Endothelial cell of umbilical vein (primary cell): ENCODE data around the gene TERT. TPM values are rescaled to one million over a fixed set of nuclear protein-coding genes. Genes with fewer than 3 reads are reported as not detected.

Source experiments
- BruUV-seq: library from RNA; stranded (reverse); fragments of 400-500 nt; replicated peaks from 2 replicates; lab custom pipeline; 2021; lab: Mats Ljungman, UMichigan
- CTCF ChIA-PET: fragments of 300-600, 350-600 bp; sonication (Branson Sonifier 250); formaldehyde crosslinking; loops from one replicate; lab custom pipeline; 2021; ENCODE audit warnings: antibody characterized with exemption, inconsistent platforms; lab: Charles Lee
- POLR2A ChIA-PET: fragments of 300-600, 350-600 bp; sonication (Branson Sonifier 250); formaldehyde crosslinking; loops from one replicate; lab custom pipeline; 2021; ENCODE audit warnings: antibody characterized with exemption, inconsistent platforms; lab: Charles Lee
- DNase-seq: peaks from one replicate; pipeline ENCODE4 v3.0.0-alpha.2; 2011; ENCODE audit warnings: low read depth, low spot score
- FAIRE-seq: peaks from 2 replicates; lab custom pipeline; 2011; peaks lifted over from hg19 to GRCh38; lab: Jason Lieb, UNC
- H2AFZ ChIP-seq: 2 replicates; pipeline ENCODE4 v1.6.0; 2012; ENCODE audit warnings: low read depth, low read length, control low read depth, inconsistent platforms
- H3K27ac ChIP-seq: 2 replicates; pipeline ENCODE4 v1.5.1; 2011; ENCODE audit warnings: low read depth, mild to moderate bottlenecking, control low read depth, low read length, moderate library complexity; ENCODE audit not compliant: insufficient read depth
- H3K27me3 ChIP-seq, 2 experiments: 2 replicates each; pipeline versions ENCODE4 v1.6.0 to v1.6.1; 2011; ENCODE audit warnings: low read length in 2 of 2, mixed read lengths in 1 of 2; ENCODE audit not compliant: control insufficient read depth in 2 of 2, insufficient read depth in 2 of 2
- H3K36me3 ChIP-seq, 2 experiments: 2 replicates in 1 of 2; 3 replicates in 1 of 2; pipeline ENCODE4 v1.5.1; 2011; ENCODE audit warnings: low read length in 2 of 2, mild to moderate bottlenecking in 1 of 2, moderate library complexity in 1 of 2; ENCODE audit not compliant: control insufficient read depth in 2 of 2, insufficient read depth in 2 of 2; ENCODE audit errors: extremely low read depth in 1 of 2
- H3K4me1 ChIP-seq: 3 replicates; pipeline ENCODE4 v1.5.1; 2011; ENCODE audit warnings: mild to moderate bottlenecking, low read length; ENCODE audit not compliant: control insufficient read depth, insufficient read depth; ENCODE audit errors: extremely low read depth
- H3K4me2 ChIP-seq: 2 replicates; pipeline ENCODE4 v1.6.1; 2011; ENCODE audit warnings: low read length, control low read depth, mixed read lengths; ENCODE audit not compliant: insufficient read depth
- H3K4me3 ChIP-seq, 3 experiments: fragments of 200-600 bp in 1 of 3; sonication (generic), shearing (Covaris generic) in 1 of 3; replicated peaks in 1 of 3; 2 replicates each; pipeline ENCODE4 v1.5.1; 2011 to 2016; ENCODE audit warnings: control low read depth in 3 of 3, low read length in 3 of 3, mild to moderate bottlenecking in 2 of 3, inconsistent platforms in 1 of 3, low read depth in 1 of 3, moderate library complexity in 1 of 3; ENCODE audit not compliant: insufficient read depth in 1 of 3
- H3K79me2 ChIP-seq: 2 replicates; pipeline ENCODE4 v1.6.0; 2012; ENCODE audit warnings: low read length, inconsistent platforms; ENCODE audit not compliant: control insufficient read depth, insufficient read depth
- H3K9ac ChIP-seq: replicated peaks from 2 replicates; pipeline ENCODE3; 2011; ENCODE audit warnings: low read length, control low read depth; ENCODE audit not compliant: insufficient read depth; ENCODE audit errors: extremely low read depth
- H3K9me1 ChIP-seq: replicated peaks from 3 replicates; pipeline ENCODE4 v1.6.0; 2011; ENCODE audit warnings: mild to moderate bottlenecking, low read length; ENCODE audit not compliant: control insufficient read depth, insufficient read depth; ENCODE audit errors: extremely low read depth
- H3K9me3 ChIP-seq: replicated peaks from 2 replicates; pipeline ENCODE4 v1.5.1; 2012; ENCODE audit warnings: low read length, inconsistent platforms; ENCODE audit not compliant: control insufficient read depth, insufficient read depth
- H4K20me1 ChIP-seq: replicated peaks from 2 replicates; pipeline ENCODE3; 2011; ENCODE audit warnings: mild to moderate bottlenecking, low read length; ENCODE audit not compliant: control insufficient read depth, insufficient read depth; ENCODE audit errors: extremely low read depth
- EZH2 ChIP-seq: IDR thresholded peaks from 2 replicates; pipeline ENCODE4 v1.6.1; 2012; ENCODE audit warnings: borderline replicate concordance, low read depth, mild to moderate bottlenecking, moderate library complexity, low read length, inconsistent platforms; ENCODE audit not compliant: severe bottlenecking
- FOS ChIP-seq: IDR thresholded peaks from 2 replicates; pipeline ENCODE4 v1.6.1; 2011; ENCODE audit warnings: mild to moderate bottlenecking, low read length, moderate library complexity, borderline replicate concordance; ENCODE audit not compliant: insufficient read depth
- GATA2 ChIP-seq: IDR thresholded peaks from 2 replicates; pipeline ENCODE4 v1.7.0; 2011; ENCODE audit warnings: low read depth, mild to moderate bottlenecking, moderate library complexity, mixed read lengths, low read length; ENCODE audit not compliant: insufficient read length, insufficient read depth
- JUN ChIP-seq: IDR thresholded peaks from 2 replicates; pipeline ENCODE4 v1.6.1; 2011; ENCODE audit warnings: borderline replicate concordance, low read depth; ENCODE audit not compliant: insufficient read length, insufficient read depth
- MYC ChIP-seq: IDR thresholded peaks from one replicate; pipeline ENCODE4 v1.6.1; 2011; ENCODE audit warnings: mild to moderate bottlenecking, low read depth, low read length
- POLR2A ChIP-seq: IDR thresholded peaks from 2 replicates; pipeline ENCODE4 v1.6.1; 2012; ENCODE audit warnings: low read depth, mild to moderate bottlenecking, control low read depth, low read length
- POLR2AphosphoS5 ChIP-seq: IDR thresholded peaks from 2 replicates; pipeline ENCODE4 v1.6.1; 2012; ENCODE audit warnings: low read depth, mild to moderate bottlenecking, control low read depth, low read length, moderate library complexity; ENCODE audit not compliant: insufficient read depth
- dilution Hi-C: fragments of 300-500 bp; cut with MboI; formaldehyde crosslinking; loops from one replicate; pipeline ENCODE4 v1.15.0; 2019; ENCODE audit warnings: low sequenced_read_pairs; ENCODE audit not compliant: extremely low pct_ligation_motif_present
- intact Hi-C: fragments of 100-400 bp; cut with micrococcal nuclease; formaldehyde crosslinking; loops from one replicate; pipeline ENCODE4 v1.10.0; 2022
- polyA plus RNA-seq, 4 experiments: library from polyadenylated mRNA; depleted of rRNA in 3 of 4; stranded (reverse) in 3 of 4; unstranded in 1 of 4; fragments of >200 nt; gene quantifications; 2 replicates each; pipeline versions ENCODE4 v1.2.1 to v1.2.3, GENCODE V29; 2011 to 2012; ENCODE audit warnings: missing spikeins in 1 of 4
- total RNA-seq: library from RNA; stranded (reverse); gene quantifications from 2 replicates; pipeline ENCODE4 v1.2.3, GENCODE V29; 2021
- TF ChIP-seq, protein P1 (sequence below): IDR thresholded peaks from 2 replicates; pipeline ENCODE4 v1.6.1; 2011; ENCODE audit not compliant: insufficient read depth, insufficient read length
- TF ChIP-seq, protein P2 (sequence below), 2 donors: IDR thresholded peaks; 1 replicate in 1 of 2; 2 replicates in 1 of 2; pipeline ENCODE4 v1.5.1; 2011; ENCODE audit warnings: low read length in 2 of 2, mild to moderate bottlenecking in 2 of 2, moderate library complexity in 2 of 2, control low read depth in 1 of 2, inconsistent platforms in 1 of 2, low read depth in 1 of 2; ENCODE audit not compliant: insufficient read depth in 1 of 2; ENCODE audit errors: extremely low read depth in 1 of 2

Gene TERT
- total and polyA plus RNA-seq, 2 donors (not counting 3 experiments of a cell fraction or from before 2014, with no cell fraction given), result 0.04 TPM; not detected in 1

DNA sequence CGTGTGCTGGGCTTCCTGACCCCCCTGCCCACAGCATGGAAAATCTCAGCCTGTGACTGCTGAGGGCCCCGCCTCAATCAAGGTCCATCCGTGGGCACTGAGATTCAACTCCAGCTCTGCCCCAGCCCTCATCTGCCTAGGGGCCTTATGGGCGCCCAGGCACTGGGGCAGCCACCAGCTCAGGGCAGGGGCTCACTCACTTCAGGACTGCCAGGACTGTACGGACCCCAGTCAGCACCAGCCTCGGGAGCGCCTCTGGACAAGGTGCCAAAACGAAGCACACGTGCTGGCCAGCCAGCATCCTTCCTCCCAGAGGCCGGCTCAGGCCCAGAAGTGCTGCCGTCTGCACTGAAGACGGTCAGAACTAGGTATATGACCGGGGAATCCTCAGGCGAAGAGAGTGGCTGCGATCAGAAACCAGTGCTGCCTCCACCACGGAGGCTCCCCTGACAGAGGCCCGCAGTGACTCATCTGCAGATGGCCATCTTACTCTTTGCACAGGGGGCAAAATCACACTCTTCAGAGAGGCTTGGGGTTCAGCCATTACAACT lies 30.4 kb upstream of the TERT start:
- Histone ChIP-seq H3K4me2 (no peak overlapping the region), H3K4me1 (no peaks in the 10 kb centered on the region), H3K27ac (no peak overlapping the region), H3K4me3 (no peak overlapping the region), H4K20me1 (no peaks in the 10 kb centered on the region), H3K9ac (no peak overlapping the region), H3K79me2 (no peaks in the 10 kb centered on the region), H2AFZ (no peak overlapping the region), H3K9me3 (no peaks in the 10 kb centered on the region), H3K36me3 (peaks cover 7 to 54% of the 10 kb centered on the region in 2 experiments), H3K27me3 (no peaks in the 10 kb centered on the region), H3K9me1 (no peaks in the 10 kb centered on the region)
- FAIRE-seq, result no peak
- no peak for DNase-seq
- no TSS peak for BruUV-seq
- ChIA-PET POLR2A (no interaction called here), CTCF (no interaction called here)
- dilution Hi-C loops (no loop called here), intact Hi-C loops (no loop called here)
- TF ChIP-seq MYC (no peak), GATA2 (no peak), FOS (no peak), POLR2A (no peak), EZH2 (no peak), POLR2AphosphoS5 (no peak)

DNA sequence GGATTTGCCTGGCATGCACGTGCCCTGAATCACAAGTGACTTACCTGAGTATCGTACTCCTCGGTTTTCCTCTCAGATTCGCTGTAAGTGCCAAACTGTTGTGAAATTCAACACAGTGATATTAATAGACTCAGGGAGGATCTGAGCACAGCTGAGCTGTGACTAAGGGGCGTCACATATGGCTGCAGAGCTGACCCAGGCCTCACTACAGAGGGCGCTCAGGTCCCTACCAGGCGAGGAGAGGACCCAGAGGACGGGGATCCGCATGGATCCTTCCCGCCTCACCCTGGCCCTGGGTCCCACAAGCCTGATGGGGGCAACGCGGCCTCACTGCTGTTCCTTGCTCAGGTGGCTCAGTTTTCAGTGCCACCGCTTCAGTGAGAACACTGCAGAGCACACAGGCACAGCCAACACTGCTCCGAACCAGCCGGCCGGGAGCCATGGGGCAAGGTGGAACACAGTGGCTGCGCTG lies 29.9 kb upstream of the TERT start:
- H3K4me1 ChIP-seq, result no peaks in the 10 kb centered on the region
- H3K9me3 ChIP-seq, result no peaks in the 10 kb centered on the region
- no peak overlapping the region for H3K27ac ChIP-seq
- no peaks in the 10 kb centered on the region for H4K20me1 ChIP-seq
- BruUV-seq, result no TSS peak
- H3K79me2 ChIP-seq, result no peaks in the 10 kb centered on the region
- ChIA-PET POLR2A (no interaction called here), CTCF (no interaction called here)
- intact Hi-C loops (no loop called here), dilution Hi-C loops (no loop called here)
- no peak overlapping the region for H2AFZ ChIP-seq
- no peaks in the 10 kb centered on the region for H3K27me3 ChIP-seq
- FAIRE-seq, result no peak
- no peak overlapping the region for H3K9ac ChIP-seq
- H3K4me3 ChIP-seq, result no peak overlapping the region
- H3K4me2 ChIP-seq, result no peak overlapping the region
- peaks cover 10 to 53% of the 10 kb centered on the region in 2 experiments for H3K36me3 ChIP-seq
- H3K9me1 ChIP-seq, result no peaks in the 10 kb centered on the region
- TF ChIP-seq, protein P1, sequence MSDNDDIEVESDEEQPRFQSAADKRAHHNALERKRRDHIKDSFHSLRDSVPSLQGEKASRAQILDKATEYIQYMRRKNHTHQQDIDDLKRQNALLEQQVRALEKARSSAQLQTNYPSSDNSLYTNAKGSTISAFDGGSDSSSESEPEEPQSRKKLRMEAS, result no peak
- TF ChIP-seq JUN (no peak), POLR2A (no peak), GATA2 (no peak), FOS (no peak), EZH2 (no peak), MYC (no peak), POLR2AphosphoS5 (no peak)
- TF ChIP-seq, protein P2, sequence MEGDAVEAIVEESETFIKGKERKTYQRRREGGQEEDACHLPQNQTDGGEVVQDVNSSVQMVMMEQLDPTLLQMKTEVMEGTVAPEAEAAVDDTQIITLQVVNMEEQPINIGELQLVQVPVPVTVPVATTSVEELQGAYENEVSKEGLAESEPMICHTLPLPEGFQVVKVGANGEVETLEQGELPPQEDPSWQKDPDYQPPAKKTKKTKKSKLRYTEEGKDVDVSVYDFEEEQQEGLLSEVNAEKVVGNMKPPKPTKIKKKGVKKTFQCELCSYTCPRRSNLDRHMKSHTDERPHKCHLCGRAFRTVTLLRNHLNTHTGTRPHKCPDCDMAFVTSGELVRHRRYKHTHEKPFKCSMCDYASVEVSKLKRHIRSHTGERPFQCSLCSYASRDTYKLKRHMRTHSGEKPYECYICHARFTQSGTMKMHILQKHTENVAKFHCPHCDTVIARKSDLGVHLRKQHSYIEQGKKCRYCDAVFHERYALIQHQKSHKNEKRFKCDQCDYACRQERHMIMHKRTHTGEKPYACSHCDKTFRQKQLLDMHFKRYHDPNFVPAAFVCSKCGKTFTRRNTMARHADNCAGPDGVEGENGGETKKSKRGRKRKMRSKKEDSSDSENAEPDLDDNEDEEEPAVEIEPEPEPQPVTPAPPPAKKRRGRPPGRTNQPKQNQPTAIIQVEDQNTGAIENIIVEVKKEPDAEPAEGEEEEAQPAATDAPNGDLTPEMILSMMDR (IDR thresholded peaks at IDR 0.05; ENCODE audit: extremely low read depth in 1 of 2, insufficient read depth in 1 of 2, low read depth in 1 of 2, low read length in 2 of 2), result no peak
- no peak for DNase-seq
